Measurements from ENCODE around the gene JMJD6. TPM values are rescaled to one million over a fixed set of nuclear protein-coding genes. Genes with fewer than 3 reads are reported as not detected.

JMJD6 gene
- total RNA-seq, 1 experiment from 2014 or later = 28.9 TPM

DNA sequence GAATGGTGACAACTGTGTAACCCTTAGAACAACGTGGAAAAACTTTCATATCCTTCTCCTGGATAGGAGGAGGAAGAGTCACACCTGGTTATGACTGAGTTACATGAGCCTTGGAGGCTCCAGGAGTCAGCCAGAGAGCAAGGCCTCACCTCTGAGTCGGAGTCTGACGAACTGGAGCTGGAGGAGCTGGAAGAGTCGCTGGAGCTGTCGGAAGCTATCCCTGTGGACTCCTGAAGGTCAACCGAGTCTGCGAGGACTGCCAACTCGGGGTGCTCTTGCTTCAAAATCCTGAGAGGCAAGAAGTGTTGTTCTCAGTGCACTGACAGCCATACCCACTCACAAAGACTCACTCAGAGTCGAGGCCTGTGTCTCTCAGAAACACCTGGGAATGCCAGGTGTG is 6.2 kb downstream of the JMJD6 start:
- Histone ChIP-seq H2BK12ac (ENCODE audit: insufficient read length, low read depth, low read length) (no peak overlapping the region), H3K27me3 (ENCODE audit: insufficient read depth, low read length) (no peaks in the 10 kb centered on the region), H2BK15ac (ENCODE audit: low read depth, low read length) (no peak overlapping the region), H3K18ac (ENCODE audit: insufficient read length, low read depth, low read length) (no peak overlapping the region), H2AFZ (ENCODE audit: low read length) (no peak overlapping the region), H2BK120ac (ENCODE audit: low read depth, low read length, poor library complexity, severe bottlenecking) (no peak overlapping the region), H3K14ac (ENCODE audit: insufficient read depth, low read length) (no peak overlapping the region), H3K23me2 (ENCODE audit: insufficient read length, low read depth, low read length, poor library complexity, severe bottlenecking) (no peaks in the 10 kb centered on the region), H3K79me2 (ENCODE audit: insufficient read depth, low read length) (no peaks in the 10 kb centered on the region), H4K20me1 (ENCODE audit: control insufficient read depth, insufficient read depth, insufficient read length) (no peaks in the 10 kb centered on the region), H4K5ac (ENCODE audit: insufficient read length, low read depth, low read length) (no peak overlapping the region), H3K4ac (ENCODE audit: low read depth, low read length) (no peak overlapping the region), H2BK5ac (ENCODE audit: insufficient read length, low read length) (no peak overlapping the region), H3K27ac (ENCODE audit: insufficient read length, low read depth, low read length) (no peak overlapping the region), H2BK20ac (ENCODE audit: low read depth, low read length, poor library complexity, severe bottlenecking) (no peak overlapping the region), H3K56ac (ENCODE audit: insufficient read length, low read depth, low read length) (no peak overlapping the region), H3K4me2 (ENCODE audit: insufficient read depth, insufficient read length, low read length) (no peak overlapping the region), H3K9ac (ENCODE audit: extremely low read depth, insufficient read length, low read length) (no peak overlapping the region), H4K8ac (replicated peaks; ENCODE audit: insufficient read length, low read depth, low read length) (no peak overlapping the region), H3K4me1 (ENCODE audit: insufficient read depth, low read length) (no peaks in the 10 kb centered on the region), H3K9me3 (ENCODE audit: control insufficient read depth, low read depth, low read length) (no peaks in the 10 kb centered on the region), H3K23ac (ENCODE audit: insufficient read length, low read depth, low read length) (no peak overlapping the region), H2AK5ac (ENCODE audit: insufficient read length, low read length) (no peak overlapping the region), H4K91ac (ENCODE audit: insufficient read length, low read depth, low read length) (no peak overlapping the region), H3T11ph (ENCODE audit: low read length) (no peak overlapping the region), H3K79me1 (ENCODE audit: insufficient read depth, low read depth, low read length, poor library complexity, severe bottlenecking) (no peaks in the 10 kb centered on the region)
- Mint-ChIP-seq H3K4me3 (no peak overlapping the region), H3K27me3 (ENCODE audit: low read depth) (no peaks in the 10 kb centered on the region), H3K36me3 (ENCODE audit: insufficient read depth in 1 of 3, low read depth in 3 of 3) (peaks cover 32 to 87% (median 87%) of the 10 kb centered on the region in 3 experiments; a peak in 6 of 7 replicates), H3K9me3 (no peaks in the 10 kb centered on the region), H3K4me1 (peaks cover 2 to 3% of the 10 kb centered on the region in 2 experiments; a peak in 2 of 4 replicates), H3K27ac (no peak overlapping the region)
- DNase-seq = no peak
- TF ChIP-seq, protein P1, sequence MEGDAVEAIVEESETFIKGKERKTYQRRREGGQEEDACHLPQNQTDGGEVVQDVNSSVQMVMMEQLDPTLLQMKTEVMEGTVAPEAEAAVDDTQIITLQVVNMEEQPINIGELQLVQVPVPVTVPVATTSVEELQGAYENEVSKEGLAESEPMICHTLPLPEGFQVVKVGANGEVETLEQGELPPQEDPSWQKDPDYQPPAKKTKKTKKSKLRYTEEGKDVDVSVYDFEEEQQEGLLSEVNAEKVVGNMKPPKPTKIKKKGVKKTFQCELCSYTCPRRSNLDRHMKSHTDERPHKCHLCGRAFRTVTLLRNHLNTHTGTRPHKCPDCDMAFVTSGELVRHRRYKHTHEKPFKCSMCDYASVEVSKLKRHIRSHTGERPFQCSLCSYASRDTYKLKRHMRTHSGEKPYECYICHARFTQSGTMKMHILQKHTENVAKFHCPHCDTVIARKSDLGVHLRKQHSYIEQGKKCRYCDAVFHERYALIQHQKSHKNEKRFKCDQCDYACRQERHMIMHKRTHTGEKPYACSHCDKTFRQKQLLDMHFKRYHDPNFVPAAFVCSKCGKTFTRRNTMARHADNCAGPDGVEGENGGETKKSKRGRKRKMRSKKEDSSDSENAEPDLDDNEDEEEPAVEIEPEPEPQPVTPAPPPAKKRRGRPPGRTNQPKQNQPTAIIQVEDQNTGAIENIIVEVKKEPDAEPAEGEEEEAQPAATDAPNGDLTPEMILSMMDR (conservative IDR thresholded peaks at IDR 0.05) = no peak
- WGBS (ENCODE audit: extremely low coverage, insufficient read length, low lambda C conversion rate) = no CpG with 5 or more reads among the region's 9 CpGs

All from H9 (cell line).